GM21576 (cell line): ENCODE data around the gene GNB1L.
"Not testable (repeated sequence)": the region's sequence is repeated elsewhere in the genome, so short reads cannot be mapped to it uniquely, and the experiment has no call there.

Experiments used
- ATAC-seq: cut with Tn5 transposase; IDR thresholded peaks from one replicate; pipeline ENCODE4 v1.9.1; 2021; ENCODE audit warnings: mild to moderate bottlenecking, moderate library complexity; ENCODE audit not compliant: unreplicated experiment

Gene GNB1L

DNA sequence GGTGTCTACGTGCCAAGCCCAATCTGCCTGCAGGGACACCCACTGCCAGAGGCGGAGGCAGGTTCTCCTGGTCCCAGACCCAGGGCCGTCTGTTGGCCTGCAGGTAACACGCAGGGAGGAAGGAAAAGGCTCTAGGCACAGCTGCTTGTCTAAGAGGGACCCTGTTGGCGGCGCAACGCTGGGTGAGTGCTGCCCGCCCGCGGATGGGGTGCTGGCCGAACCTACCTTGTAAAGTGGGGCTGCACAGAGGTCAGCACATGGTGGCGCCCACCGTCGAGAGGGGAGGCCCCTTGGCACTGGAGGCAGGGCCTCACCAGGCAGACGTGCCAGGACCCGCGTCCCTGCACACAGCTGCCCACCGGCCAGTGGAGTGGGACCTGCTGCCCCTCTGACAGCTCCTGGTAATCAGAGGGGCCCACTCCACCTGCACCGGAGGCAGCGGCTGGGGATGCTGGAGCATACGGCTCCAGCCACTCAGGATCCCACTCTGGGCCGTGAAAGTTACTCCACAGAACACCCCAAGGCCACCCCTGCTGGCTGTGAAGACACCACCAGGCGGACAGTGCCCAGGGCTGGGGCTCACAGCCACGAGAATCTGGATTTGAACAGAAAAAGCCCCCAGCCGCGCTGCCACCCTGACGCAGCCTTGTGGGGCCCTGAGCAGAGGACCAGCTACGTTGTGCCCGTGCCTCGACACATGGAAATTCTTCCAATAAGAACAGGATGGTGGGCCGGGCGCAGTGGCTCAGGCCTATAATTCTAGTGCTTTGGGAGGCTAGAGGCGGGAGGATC, 70.1 kb downstream of the GNB1L start:
- no peak for ATAC-seq

DNA sequence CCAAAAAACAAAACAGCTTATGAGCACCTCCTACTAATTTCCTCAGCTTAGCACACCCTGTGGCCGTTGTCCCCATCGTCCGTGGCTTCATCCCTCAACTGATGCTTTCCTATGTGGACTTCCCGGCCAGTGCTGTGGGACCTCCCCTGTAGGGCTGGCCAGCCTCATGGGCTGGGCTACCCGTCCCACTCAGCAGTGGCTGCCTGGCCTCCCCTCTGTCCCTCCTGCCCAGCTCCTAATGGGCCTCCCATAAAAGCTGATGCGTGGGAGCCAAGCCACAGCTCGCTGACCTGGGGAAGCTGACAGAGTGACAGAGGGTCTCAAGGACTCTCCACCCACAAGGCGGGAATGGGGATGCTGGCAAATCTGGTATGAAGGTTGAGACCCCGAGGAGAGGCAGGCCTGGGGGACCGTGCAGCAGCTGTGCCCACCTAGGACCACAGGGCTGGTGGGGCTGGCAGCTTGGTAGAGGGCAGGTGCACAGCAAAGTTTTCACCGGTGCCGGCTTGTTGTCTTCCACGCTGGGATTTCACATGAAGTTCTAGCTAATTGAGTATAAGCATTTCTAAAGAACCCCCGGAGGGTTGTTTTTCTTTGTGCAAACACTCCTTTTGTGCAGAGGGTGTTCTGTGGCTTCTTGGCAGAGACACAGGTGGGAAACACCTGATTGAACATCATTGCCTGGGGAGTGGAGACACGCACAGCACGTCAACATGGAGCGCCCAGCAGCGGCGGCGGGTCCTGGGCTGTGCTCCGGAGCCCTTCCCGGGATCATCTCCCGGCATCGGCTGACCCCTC, 70.9 kb downstream of the GNB1L start:
- no peak for ATAC-seq

DNA sequence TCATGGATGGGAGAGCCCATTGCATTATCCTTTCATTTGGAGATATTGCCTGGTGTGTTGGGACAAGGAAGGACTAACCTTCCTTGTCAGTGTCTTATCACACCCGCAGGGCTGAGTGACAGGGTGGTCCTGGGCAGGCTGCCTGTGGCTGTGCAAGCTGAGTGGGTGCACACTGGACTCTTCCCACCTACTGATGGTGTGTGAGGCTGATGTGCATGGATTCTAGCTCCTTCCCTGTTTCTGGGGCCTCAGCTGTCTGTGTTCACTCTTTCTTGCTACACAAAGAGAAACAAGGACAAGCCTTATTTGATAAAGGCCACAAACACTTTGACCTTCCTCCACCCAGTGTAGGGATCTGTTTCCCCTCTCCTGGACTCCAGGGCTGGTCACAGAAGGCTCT, 72.1 kb downstream of the GNB1L start:
- no peak for ATAC-seq

DNA sequence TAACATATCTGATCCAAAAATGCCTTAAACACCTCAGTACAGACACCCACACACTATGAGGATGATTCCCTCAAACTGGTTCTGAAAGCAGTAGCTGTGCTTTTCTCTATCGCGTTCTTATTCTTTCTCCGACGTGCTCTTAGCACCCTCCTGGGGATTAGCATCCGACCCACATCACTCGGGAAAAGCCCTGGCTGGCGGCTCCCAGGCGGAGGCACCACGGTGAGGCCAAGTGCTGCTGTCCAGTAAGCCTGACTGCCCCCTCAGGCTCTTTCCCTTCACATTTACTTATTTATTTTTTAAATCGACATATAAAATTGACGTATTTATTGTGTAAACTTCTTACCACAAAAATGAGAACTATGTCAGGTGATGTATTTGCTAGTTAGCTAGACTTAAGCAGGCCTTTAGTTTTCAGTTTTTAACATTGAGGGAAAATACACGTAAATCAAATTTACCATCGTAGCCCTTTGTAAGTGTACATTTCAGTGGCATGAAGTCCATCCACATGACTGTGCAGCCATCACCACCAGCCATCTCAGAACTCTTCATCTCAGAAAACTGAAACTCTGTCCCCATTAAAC, 74.9 kb downstream of the GNB1L start:
- ATAC-seq: no peak

DNA sequence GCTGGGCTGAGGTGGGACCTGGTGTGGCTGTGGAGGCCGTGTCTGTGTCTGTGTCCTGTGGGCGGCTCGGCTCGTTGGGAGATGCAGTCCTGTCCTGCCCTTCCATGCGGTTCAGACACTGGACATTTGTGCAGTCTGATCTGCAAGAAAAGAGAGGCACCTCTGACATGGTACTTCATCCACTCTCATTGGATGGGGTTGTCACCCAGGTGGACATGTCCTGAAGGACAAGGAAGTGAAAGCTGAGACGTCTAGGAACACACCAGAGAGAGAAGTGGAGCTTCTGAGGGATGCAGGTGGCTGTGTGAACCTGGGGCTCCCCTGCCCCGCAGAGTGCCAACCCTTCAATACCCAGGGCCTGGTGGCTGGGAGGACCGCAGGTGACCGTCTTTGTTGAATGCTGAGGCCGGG, 75.7 kb downstream of the GNB1L start:
- no peak for ATAC-seq

DNA sequence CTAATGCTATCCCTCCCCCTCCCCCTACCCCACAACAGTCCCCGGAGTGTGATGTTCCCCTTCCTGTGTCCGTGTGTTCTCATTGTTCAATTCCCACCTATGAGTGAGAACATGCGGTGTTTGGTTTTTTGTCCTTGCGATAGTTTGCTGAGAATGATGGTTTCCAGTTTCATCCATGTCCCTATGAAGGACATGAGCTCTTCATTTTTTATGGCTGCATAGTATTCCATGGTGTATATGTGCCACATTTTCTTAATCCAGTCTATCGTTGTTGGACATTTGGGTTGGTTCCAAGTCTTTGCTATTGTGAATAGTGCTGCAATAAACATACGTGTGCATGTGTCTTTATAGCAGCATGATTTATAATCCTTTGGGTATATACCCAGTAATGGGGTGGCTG, 77.5 kb downstream of the GNB1L start:
- not testable (repeated sequence) for ATAC-seq

DNA sequence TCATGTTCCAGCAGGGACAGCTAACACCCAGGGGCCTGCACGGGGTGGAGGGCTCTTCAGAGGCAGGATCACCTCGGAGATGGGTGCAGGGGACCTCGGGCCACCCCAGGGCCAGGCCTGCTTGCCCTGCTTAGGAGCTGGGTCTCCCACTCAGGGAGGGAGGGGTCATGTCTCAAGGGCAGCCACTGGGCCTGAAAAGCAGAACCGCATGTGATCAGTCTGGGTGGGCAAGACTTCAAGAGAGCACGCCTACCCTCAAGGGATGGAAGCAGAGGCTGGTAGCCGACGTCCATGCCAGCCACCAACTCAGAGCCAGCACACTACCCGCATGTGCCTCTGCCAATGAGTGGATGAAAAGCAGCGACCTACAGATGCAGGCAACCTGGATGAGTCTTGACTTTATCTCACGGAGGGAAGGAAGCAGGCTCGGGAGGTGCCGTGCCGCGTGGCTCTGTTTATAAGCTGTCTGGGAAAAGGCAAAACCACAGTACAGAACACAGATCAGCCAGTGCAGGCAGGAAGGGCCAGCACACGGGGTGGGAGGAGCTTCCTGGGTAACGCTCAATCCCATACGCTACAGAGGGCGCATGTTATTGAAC, 78.1 kb downstream of the GNB1L start:
- ATAC-seq: no peak

DNA sequence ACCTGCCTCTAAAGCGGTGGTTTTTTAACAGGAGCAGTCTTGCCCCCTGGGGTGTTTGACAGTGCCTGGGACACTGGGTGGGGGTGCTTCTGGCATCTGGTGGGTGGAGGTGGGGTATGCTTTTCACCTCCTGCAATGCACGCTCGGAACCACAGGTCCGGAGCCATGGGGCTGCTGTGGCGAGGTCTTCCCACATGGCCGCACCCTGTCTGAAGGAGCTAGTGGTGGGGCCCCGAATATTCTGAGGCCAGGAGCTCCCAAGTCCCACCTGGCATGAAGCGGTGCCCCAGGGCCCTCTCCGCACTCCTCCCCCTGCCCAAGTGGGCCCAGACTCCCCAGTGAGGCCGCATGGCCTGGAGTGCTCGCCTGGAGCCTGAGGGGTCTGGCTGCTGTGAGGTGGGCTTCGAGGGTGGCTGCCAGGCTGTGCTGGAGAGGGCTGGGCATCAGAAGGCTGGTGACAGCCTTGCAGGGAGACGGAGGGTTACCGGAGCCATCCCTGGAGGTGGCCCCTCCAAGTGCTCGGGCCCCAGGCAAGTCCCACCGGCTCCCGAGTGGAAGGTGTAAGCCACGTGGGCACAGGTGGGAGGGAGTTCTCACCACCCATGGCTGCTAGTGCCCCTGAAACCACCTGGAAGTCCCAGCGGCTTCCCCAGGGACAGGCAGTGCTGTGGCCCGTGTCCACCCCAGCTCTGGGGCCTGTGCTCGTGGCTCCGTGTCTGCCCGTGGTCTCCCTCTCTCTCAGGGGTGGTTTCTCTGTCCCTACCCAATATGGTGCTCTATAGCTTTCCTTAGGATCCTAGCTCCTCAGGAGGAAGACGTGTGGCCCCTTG, 79.0 kb downstream of the GNB1L start:
- ATAC-seq: no peak

DNA sequence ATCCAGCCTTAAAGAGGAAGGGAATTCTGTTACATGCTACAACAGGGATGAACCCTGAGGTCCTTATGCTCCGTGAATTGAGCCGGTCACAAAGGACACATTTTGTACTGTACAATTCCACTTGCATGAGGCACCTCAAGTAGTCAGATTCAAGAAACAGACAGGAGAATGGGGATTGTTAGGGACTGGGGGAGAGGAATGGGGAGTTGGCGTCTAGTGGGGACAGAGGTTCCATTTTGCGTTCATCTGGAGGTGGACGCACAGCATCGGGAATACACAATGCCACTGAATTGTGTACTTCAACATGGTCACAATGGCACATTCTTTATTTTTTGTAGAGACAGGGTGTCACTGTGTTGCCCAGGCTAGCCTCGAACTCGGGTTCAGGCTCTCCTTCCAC, 80.0 kb downstream of the GNB1L start:
- no peak for ATAC-seq

DNA sequence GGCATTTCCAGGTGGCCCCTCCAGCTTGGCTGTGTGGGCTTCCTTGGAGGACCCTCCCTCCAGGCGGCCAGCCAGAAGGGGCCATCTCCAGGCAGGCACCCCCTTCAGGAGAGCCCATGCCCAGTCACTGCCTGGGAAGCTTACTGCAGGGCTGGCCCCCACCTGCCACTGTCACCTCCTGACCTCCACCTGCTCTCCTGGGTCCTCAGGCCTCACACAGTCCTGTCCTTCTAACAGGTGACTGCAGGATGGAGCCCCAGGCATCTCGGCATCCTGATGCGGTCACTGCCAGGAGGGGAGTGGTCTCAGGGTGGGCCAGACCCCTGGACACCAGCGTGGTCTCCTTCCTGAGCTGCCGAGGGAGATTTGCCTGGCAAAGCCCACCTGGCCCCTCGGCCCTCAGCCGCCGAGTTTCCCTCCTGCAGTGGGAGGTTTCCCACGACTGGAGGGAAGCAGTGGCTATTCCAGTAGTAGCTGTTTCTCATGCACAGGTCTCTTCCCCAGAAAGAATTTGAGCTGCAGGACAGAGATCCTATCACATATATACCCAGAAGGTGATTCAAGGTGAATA, 81.1 kb downstream of the GNB1L start:
- ATAC-seq: no peak

DNA sequence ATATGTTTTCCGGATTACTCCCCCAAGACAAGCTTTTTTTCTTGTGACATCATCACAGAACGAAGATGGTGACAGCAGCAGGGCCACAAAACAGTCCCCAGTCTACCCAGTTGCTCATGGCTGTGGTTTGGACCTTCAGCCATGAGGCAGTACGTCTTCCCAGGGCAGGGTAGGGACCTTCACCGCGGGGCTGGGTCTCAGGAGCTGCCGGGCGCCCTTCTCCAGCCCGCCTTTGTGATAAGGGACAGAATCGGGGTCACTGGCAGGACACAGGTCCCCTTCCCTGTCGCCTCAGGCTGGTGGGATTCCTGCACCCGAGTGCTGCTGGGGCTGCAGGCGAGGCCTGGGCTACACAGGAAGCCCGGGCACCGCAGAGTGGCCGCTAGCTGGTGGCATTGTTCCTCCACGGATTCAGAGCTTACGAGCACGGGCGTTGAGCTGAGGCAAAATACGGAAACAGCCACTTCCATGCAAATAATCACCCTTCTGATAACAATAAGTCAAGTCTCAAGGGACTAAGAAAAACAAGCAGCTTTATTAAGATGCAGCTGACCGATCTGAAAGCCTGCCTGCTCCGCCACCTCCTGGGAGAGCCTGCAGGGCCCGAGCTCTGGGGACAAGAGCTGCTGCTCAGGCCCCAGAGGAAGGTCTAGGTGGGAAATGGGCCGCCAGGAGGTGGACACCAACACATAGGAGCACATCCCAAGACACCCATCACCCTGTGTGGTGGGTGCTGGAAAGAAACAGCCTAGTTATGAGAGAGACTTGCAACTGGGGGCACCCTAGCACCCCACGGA, 81.8 kb downstream of the GNB1L start:
- ATAC-seq: no peak

DNA sequence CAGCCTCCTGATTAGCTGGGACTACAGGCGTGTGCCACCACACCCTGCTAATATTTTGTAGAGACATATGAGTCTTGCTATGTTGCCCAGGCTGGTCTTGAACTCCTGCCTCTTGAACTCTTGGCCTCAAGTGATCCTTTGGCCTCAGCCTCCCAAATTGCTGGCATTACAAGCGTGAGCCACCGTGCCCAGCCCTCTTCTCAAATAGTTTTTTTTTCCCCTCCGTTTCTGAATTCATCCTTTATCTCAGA, 82.3 kb downstream of the GNB1L start:
- ATAC-seq: no peak

DNA sequence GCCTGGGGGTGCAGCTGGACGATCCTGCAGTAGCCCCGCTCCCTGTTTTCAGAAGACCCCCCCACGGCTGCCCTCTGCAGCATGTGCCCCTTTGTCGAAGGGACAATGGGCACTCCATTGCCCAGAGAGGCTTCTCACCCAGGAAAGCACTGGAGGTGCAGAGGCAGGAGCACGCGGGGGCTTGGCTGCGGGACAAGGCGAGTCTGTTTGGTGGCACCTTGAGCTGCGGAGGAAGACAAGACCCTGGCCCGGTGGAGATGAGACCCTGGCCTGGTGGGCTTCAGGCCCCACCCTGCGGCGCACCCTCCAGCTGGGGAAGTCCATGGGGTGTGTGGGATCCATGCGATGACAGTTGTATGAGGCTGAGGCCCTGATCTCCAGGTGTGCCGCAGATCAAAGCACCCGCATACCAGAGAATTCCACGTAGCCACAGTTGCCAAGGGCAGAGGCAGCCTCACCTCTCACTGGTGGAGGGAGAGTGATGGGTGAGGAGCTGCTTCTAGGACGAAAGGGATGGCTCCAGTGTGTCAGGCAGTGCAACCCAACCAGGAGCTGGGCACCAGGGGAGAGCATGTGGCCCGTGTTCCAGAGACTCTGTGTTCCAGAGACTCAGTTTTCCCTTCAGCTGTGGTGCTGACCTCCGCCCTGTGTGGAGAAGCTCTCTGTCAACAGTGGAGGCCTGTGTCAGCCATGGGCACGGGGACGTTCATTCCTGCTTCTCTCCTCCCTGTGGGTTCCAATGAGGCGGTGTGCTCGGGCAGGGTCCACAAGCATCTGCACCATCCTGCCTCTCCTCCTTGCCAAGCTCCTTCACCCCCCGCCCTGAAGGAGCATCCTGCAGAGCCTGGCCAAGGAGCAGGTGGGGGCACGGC, 84.1 kb downstream of the GNB1L start:
- no peak for ATAC-seq

DNA sequence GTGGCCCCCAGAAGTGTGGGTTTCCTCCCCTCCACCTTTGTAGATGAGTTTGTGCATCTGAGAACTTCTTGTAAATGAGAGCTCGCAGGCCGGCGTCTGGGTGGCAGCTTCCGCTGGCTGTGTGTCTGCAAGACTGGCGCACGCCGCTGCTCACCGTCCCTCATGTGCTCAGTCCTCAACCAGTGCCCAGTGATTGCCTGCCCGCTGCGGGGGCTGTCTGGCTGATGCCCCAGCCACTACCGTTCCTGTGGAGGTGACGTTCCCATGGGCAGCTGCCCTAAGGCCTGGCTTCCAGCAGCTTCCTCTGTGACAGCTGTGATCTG, 85.3 kb downstream of the GNB1L start:
- no peak for ATAC-seq

DNA sequence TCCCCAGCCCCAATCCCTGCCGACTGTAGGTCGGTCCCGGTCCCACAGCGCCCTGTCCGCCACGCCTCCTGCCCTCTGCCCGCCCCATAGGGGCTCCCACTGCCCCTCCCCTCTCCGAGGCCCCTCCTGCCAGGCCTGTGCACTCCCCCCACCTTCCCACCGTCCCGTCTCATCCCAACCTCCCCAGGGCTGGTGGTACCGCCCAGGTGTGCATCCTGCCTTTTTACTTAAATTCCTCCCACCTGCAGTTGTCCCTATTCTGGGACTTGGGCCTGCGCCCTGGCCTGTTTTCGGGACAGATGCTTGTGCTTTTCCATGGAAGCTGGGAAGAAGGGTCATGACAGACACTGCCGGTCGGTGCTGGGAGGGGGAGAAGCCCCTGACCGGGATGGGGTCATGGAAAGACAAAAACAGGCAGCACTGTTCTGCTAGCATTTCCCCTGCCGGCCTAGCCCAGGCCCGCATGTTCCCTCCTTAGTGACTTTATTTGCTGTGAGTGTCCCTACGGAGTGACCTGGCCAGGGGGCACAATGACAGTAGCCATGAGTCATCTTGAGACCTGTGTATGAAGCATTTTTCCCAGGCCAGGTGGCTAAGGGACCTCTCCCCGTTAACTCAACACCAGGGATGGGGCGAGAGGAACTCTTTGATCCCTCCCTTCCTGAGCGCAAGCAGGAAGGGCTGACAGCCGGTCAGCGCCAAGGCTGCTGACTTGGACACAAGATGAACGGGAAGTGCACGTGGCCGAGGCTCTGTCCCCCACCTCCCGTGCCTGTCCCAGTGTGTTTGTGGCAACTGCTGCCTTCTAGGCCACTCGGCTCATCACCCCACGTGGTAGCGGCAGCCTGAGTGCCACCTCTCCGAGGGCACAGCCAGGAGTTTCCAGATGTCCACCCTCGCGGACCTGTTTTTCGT, 87.0 kb downstream of the GNB1L start:
- ATAC-seq: no peak

DNA sequence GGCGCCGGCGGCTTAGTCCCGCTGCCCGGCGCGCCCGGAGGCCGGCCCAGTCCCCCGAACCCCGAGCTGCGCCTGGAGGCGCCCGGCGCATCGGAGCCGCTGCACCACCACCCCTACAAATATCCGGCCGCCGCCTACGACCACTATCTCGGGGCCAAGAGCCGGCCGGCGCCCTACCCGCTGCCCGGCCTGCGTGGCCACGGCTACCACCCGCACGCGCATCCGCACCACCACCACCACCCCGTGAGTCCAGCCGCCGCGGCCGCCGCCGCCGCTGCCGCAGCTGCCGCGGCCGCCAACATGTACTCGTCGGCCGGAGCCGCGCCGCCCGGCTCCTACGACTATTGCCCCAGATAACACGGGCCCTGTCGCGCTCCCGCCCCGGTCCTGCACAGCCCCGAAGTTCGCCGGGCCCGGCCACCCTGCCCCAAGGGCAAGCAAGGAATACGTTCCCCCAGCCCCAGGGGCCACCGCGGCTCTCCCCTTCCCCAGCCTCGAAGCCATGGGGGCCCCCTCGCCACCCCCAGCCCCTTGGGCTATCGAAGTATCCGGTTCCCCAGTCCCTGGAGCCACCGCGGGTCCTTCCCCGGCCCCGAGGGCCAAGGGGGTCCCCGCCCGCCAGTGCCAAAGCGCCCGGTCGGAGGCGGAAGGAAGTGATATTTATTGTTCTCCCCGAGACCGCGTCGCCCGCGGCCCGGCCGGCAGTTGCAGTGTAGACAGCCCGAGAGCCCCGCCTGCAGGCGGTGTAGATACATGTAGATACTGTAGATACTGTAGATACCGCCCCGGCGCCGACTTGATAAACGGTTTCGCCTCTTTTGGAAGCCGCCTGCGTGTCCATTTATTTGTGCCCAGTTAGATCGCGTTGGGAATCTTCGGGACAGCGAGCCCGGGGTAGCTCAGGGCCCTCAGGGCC, 87.9 kb downstream of the GNB1L start:
- no peak for ATAC-seq

DNA sequence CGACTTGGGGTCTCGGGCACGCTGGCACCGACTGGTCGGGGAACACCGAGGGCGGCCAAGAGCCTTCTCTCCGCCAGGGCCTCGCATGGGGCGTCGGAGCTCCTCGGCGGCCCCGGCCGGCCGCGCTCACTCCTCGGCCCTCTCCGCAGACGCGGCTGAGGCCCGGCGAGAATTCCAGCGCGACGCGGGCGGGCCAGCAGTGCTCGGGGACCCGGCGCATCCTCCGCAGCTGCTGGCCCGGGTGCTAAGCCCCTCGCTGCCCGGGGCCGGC, 88.5 kb downstream of the GNB1L start:
- ATAC-seq: no peak
